Cardiac muscle cell (in vitro differentiated cells and primary cell): ENCODE measurements around the gene RUVBL2. TPM values are rescaled to one million over a fixed set of nuclear protein-coding genes. Genes with fewer than 3 reads are reported as not detected.

Source experiments
- DNase-seq, 2 donors: peaks; one replicate each; pipeline versions ENCODE4 v3.0.0 to v3.0.0-alpha.2; 2010 to 2017; ENCODE audit warnings: low read depth in 1 of 2, low spot score in 1 of 2
- H3K27ac ChIP-seq: fragments of 200-600 bp; sonication (generic); 2 replicates; pipeline ENCODE4 v1.5.1; 2016
- H3K27me3 ChIP-seq: fragments of 200-600 bp; sonication (generic); 2 replicates; pipeline ENCODE4 v1.6.0; 2016; ENCODE audit warnings: control low read depth
- H3K36me3 ChIP-seq: fragments of 200-600 bp; sonication (generic); 2 replicates; pipeline ENCODE4 v1.5.1; 2016; ENCODE audit warnings: control low read depth
- H3K4me1 ChIP-seq: fragments of 200-600 bp; sonication (generic); 2 replicates; pipeline ENCODE4 v1.8.1; 2017; ENCODE audit warnings: low read depth, mild to moderate bottlenecking, mixed run types
- H3K4me3 ChIP-seq: fragments of 200-600 bp; sonication (generic); 2 replicates; pipeline ENCODE4 v1.5.1; 2016; ENCODE audit warnings: mild to moderate bottlenecking
- H3K9me3 ChIP-seq: fragments of 200-600 bp; sonication (generic); 2 replicates; pipeline ENCODE4 v1.5.1; 2017; ENCODE audit warnings: low read depth, mild to moderate bottlenecking, control low read depth
- polyA plus RNA-seq: library from polyadenylated mRNA; unstranded; fragments of >200 nt; fragmentation: Nextera tagmentation; extraction: Ambion mirVana; gene quantifications from 2 replicates; pipeline ENCODE4 v1.2.1, GENCODE V29; 2016
- total RNA-seq: library from RNA; depleted of rRNA; stranded (reverse); fragments of >200 nt; gene quantifications from 2 replicates; pipeline ENCODE4 v1.2.3, GENCODE V29; 2016
- TF ChIP-seq, protein P1 (sequence below): IDR thresholded peaks from 2 replicates; pipeline ENCODE4 v1.5.1; 2012; ENCODE audit warnings: low read depth, mild to moderate bottlenecking, low read length

Gene RUVBL2
- total and polyA plus RNA-seq, 2 experiments from 2014 or later = 128 to 294 TPM

- H3K27me3 ChIP-seq = no peaks in the 10 kb centered on the region
- TF ChIP-seq, protein P1, sequence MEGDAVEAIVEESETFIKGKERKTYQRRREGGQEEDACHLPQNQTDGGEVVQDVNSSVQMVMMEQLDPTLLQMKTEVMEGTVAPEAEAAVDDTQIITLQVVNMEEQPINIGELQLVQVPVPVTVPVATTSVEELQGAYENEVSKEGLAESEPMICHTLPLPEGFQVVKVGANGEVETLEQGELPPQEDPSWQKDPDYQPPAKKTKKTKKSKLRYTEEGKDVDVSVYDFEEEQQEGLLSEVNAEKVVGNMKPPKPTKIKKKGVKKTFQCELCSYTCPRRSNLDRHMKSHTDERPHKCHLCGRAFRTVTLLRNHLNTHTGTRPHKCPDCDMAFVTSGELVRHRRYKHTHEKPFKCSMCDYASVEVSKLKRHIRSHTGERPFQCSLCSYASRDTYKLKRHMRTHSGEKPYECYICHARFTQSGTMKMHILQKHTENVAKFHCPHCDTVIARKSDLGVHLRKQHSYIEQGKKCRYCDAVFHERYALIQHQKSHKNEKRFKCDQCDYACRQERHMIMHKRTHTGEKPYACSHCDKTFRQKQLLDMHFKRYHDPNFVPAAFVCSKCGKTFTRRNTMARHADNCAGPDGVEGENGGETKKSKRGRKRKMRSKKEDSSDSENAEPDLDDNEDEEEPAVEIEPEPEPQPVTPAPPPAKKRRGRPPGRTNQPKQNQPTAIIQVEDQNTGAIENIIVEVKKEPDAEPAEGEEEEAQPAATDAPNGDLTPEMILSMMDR = peak; percentile 83
- DNase-seq = peak; percentile 80 to 82
- H3K4me1 ChIP-seq = no peaks in the 10 kb centered on the region
- H3K27ac ChIP-seq = no peak overlapping the region
- H3K4me3 ChIP-seq = no peak overlapping the region
- H3K36me3 ChIP-seq = peaks cover 7% of the 10 kb centered on the region
- H3K9me3 ChIP-seq = no peaks in the 10 kb centered on the region
Observed at GRCh38 chr19:48999481-49000325, 6.0 kb downstream of the RUVBL2 start.

DNA sequence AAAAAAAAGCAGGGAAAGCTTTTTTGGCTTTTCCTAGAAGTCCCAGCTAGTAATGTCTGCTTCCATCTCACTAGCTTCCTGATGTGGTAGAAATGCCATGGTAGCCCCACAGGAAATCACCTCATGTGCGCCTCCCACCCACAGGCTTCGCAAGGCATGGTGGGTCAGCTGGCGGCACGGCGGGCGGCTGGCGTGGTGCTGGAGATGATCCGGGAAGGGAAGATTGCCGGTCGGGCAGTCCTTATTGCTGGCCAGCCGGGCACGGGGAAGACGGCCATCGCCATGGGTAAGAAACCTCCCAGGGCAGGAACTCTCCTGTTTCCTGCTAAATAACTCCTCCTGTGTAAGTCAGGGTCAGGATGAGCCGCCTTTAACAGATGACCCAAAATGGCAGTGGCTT is 10.4 kb downstream of the RUVBL2 start:
- Histone ChIP-seq H3K27me3 (no peaks in the 10 kb centered on the region), H3K27ac (no peak overlapping the region), H3K9me3 (no peaks in the 10 kb centered on the region), H3K4me3 (no peak overlapping the region), H3K4me1 (no peaks in the 10 kb centered on the region), H3K36me3 (peaks cover 12% of the 10 kb centered on the region)
- TF ChIP-seq, protein P1 = no peak
- DNase-seq = no peak

GRCh38 chr19:49004964-49005614 is 11.4 kb downstream of the RUVBL2 start:
- no peak overlapping the region for H3K4me3 ChIP-seq
- peaks cover 13% of the 10 kb centered on the region for H3K36me3 ChIP-seq
- no peaks in the 10 kb centered on the region for H3K4me1 ChIP-seq
- no peaks in the 10 kb centered on the region for H3K9me3 ChIP-seq
- TF ChIP-seq, protein P1 = no peak
- H3K27me3 ChIP-seq = no peaks in the 10 kb centered on the region
- DNase-seq = no peak
- H3K27ac ChIP-seq = no peak overlapping the region

DNA sequence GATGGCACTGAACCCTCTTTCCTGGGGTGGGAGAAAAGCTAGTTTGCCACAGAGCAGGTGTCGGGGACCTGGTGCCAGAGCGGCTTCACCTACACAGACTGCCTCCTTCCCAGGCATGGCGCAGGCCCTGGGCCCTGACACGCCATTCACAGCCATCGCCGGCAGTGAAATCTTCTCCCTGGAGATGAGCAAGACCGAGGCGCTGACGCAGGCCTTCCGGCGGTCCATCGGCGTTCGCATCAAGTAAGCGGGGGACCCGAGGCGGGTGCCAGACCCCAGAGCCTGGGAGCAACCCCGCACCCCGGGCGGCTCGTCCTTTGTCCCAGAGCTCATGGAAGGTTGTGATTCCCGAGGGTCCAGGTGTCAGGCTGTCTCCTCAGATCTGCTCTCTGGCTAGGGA is 13.2 kb downstream of the RUVBL2 start:
- no peak overlapping the region for H3K27ac ChIP-seq
- H3K9me3 ChIP-seq = no peaks in the 10 kb centered on the region
- H3K36me3 ChIP-seq = peaks cover 18% of the 10 kb centered on the region
- H3K27me3 ChIP-seq = no peaks in the 10 kb centered on the region
- TF ChIP-seq, protein P1 = no peak
- no peak overlapping the region for H3K4me3 ChIP-seq
- no peak for DNase-seq
- no peaks in the 10 kb centered on the region for H3K4me1 ChIP-seq

GRCh38 chr19:49009828-49010227 is 16.1 kb downstream of the RUVBL2 start:
- TF ChIP-seq, protein P1 = no peak
- no peaks in the 10 kb centered on the region for H3K27me3 ChIP-seq
- H3K27ac ChIP-seq = no peak overlapping the region
- H3K36me3 ChIP-seq = peaks cover 13% of the 10 kb centered on the region
- no peak for DNase-seq
- no peaks in the 10 kb centered on the region for H3K9me3 ChIP-seq
- H3K4me3 ChIP-seq = no peak overlapping the region
- no peaks in the 10 kb centered on the region for H3K4me1 ChIP-seq
